Measurements from ENCODE around the gene PKD1L1. TPM values are rescaled to one million over a fixed set of nuclear protein-coding genes. Genes with fewer than 3 reads are reported as not detected.

Gene PKD1L1
- total and polyA plus RNA-seq, 12 donors = 0.11 to 1.0 (median 0.17) TPM; not detected in 1

- TF ChIP-seq, protein P1, sequence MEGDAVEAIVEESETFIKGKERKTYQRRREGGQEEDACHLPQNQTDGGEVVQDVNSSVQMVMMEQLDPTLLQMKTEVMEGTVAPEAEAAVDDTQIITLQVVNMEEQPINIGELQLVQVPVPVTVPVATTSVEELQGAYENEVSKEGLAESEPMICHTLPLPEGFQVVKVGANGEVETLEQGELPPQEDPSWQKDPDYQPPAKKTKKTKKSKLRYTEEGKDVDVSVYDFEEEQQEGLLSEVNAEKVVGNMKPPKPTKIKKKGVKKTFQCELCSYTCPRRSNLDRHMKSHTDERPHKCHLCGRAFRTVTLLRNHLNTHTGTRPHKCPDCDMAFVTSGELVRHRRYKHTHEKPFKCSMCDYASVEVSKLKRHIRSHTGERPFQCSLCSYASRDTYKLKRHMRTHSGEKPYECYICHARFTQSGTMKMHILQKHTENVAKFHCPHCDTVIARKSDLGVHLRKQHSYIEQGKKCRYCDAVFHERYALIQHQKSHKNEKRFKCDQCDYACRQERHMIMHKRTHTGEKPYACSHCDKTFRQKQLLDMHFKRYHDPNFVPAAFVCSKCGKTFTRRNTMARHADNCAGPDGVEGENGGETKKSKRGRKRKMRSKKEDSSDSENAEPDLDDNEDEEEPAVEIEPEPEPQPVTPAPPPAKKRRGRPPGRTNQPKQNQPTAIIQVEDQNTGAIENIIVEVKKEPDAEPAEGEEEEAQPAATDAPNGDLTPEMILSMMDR (IDR thresholded peaks at IDR 0.05) = no peak
- TF ChIP-seq POLR2A (IDR thresholded peaks at IDR 0.05) = no peak
- intact Hi-C loops (cut with DNase I) = no loop called here
- Histone ChIP-seq H3K9me3 (replicated peaks in 1 of 3) (no peaks in the 10 kb centered on the region), H3K27me3 (no peaks in the 10 kb centered on the region), H3K4me1 (replicated peaks in 1 of 2) (no peaks in the 10 kb centered on the region), H3K4me3 (no peak overlapping the region), H3K27ac (no peak overlapping the region), H3K36me3 (replicated peaks in 1 of 2) (no peaks in the 10 kb centered on the region)
- 86 to 89% (median 87%) methylated on average over 2 of the region's 2 CpGs for WGBS, 4 donors
- DNase-seq = no peak
These were observed 32.7 kb downstream of the PKD1L1 start for GRCh38 chr7:47915616-47915976.

DNA sequence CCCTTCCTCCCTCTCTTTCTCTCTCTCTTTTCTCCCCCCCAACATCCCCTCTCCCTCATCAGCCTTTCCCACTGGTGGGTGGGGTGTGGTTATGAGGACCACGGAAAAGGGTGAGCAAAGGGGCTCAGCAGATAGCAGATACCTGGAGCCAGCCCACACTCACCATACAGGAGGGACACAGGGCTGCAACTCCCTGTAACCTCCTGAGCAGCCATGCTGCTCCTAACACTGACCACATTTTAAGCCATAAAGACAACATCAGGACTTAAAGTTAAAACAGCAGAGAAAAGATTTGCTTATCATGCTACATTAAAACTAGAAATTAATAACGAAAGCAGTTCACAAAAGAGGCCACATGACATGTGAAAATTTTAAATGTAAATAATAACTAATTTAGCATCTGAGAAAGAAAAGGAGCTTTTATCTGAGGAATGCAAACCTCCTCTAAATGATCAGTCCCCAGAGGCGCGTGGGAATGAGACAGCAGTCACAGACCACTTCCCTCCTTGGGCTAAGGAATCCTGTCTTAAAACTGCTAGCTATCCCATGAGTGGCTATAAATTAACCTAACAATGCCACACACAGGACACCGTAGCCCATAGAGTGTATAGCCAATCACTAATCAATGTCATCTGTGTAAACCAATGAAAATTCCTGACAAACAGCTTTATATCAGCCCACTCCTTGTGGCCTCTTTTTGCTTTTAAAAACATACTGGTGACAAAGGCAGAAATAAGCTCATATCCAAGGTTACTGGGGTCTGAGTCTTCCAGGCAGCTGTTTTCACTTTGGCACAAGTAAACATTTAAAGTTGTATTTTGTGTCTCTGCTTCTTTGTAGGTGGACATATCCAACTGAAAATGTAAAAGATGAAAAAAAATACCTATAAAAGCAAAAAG, 33.3 kb downstream of the PKD1L1 start:
- intact Hi-C loops (cut with DNase I) = no loop called here
- WGBS, 4 donors = 62 to 68% (median 64%) methylated on average over 5 of the region's 5 CpGs
- no peak for TF ChIP-seq POLR2A (IDR thresholded peaks at IDR 0.05)
- TF ChIP-seq, protein P1 (IDR thresholded peaks at IDR 0.05) = no peak
- Histone ChIP-seq H3K9me3 (replicated peaks in 1 of 3) (no peaks in the 10 kb centered on the region), H3K4me3 (no peak overlapping the region), H3K27ac (no peak overlapping the region), H3K36me3 (replicated peaks in 1 of 2) (no peaks in the 10 kb centered on the region), H3K4me1 (replicated peaks in 1 of 2) (no peaks in the 10 kb centered on the region), H3K27me3 (no peaks in the 10 kb centered on the region)
- DNase-seq = no peak

DNA sequence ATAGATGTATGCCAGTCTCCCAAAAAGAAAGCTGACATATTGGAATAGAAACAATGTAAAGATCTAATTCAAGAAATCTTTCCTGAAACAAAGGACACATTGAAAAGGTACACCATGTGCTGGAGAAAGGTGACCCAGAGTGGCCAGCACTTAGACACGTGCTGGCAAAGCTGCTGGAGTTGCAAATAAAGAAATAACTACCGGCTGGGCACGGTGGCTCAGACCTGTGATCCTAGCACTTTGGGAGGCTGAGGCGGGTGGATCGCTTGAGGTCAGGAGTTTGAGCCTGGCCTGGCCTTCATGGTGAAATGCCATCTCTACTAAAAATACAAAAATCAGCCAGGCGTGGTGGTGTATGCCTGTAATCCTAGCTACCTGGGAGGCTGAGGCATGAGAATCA, 35.9 kb downstream of the PKD1L1 start:
- H3K4me3 ChIP-seq = no peak overlapping the region
- H3K4me1 ChIP-seq (replicated peaks in 1 of 2) = no peaks in the 10 kb centered on the region
- H3K36me3 ChIP-seq (replicated peaks in 1 of 2) = no peaks in the 10 kb centered on the region
- DNase-seq = no peak
- no peaks in the 10 kb centered on the region for H3K9me3 ChIP-seq (replicated peaks in 1 of 3)
- 89 to 94% (median 91%) methylated on average over 6 of the region's 6 CpGs for WGBS, 4 donors
- TF ChIP-seq POLR2A (IDR thresholded peaks at IDR 0.05) = no peak
- TF ChIP-seq, protein P1 (IDR thresholded peaks at IDR 0.05) = no peak
- intact Hi-C loops (cut with DNase I) = no loop called here
- no peaks in the 10 kb centered on the region for H3K27me3 ChIP-seq
- H3K27ac ChIP-seq = no peak overlapping the region

- Histone ChIP-seq H3K4me1 (replicated peaks in 1 of 2) (no peaks in the 10 kb centered on the region), H3K27ac (no peak overlapping the region), H3K36me3 (replicated peaks in 1 of 2) (no peaks in the 10 kb centered on the region), H3K4me3 (no peak overlapping the region), H3K9me3 (replicated peaks in 1 of 3) (no peaks in the 10 kb centered on the region), H3K27me3 (no peaks in the 10 kb centered on the region)
- WGBS, 4 donors = 65 to 74% (median 71%) methylated on average over 1 of the region's 1 CpG
- TF ChIP-seq, protein P1 (IDR thresholded peaks at IDR 0.05) = no peak
- no peak for TF ChIP-seq POLR2A (IDR thresholded peaks at IDR 0.05)
- DNase-seq = no peak
- intact Hi-C loops (cut with DNase I) = no loop called here
These were observed 39.5 kb downstream of the PKD1L1 start for GRCh38 chr7:47908720-47909119.

Data from adrenal gland (tissue), 12 donors.